ENCODE results near the gene PCLAF.

Gene PCLAF

GRCh38 chr15:64315216-64315615, 66.0 kb downstream of the PCLAF start:
- no peak for DNase-seq (ENCODE audit: low spot score)

- DNase-seq (ENCODE audit: low spot score) = no peak
Observed at GRCh38 chr15:64314456-64314855, 66.8 kb downstream of the PCLAF start.
